Parathyroid adenoma (tissue), 2 donors: Measurements from ENCODE around the gene SH3BP5L.

ENCODE experiments used
- H2AFZ ChIP-seq: fragments of 300-600 bp; sonication (generic); one replicate; pipeline ENCODE4 v1.7.0; 2017; ENCODE audit warnings: antibody characterized with exemption, mild to moderate bottlenecking
- H3K27ac ChIP-seq: fragments of 300-600 bp; sonication (generic); one replicate; pipeline ENCODE4 v1.7.0; 2017
- H3K27me3 ChIP-seq: fragments of 300-600 bp; sonication (generic); one replicate; pipeline ENCODE4 v1.7.0; 2017; ENCODE audit warnings: low read length; ENCODE audit not compliant: control insufficient read depth, insufficient read depth
- H3K36me3 ChIP-seq: fragments of 300-600 bp; sonication (generic); one replicate; pipeline ENCODE4 v1.7.0; 2017; ENCODE audit warnings: low read length; ENCODE audit not compliant: control insufficient read depth, insufficient read depth
- H3K4me1 ChIP-seq: fragments of 300-600 bp; sonication (generic); one replicate; pipeline ENCODE4 v1.7.0; 2017; ENCODE audit warnings: control low read depth
- H3K4me2 ChIP-seq: fragments of 300-600 bp; sonication (generic); one replicate; pipeline ENCODE4 v1.7.0; 2017; ENCODE audit warnings: low read length
- H3K4me3 ChIP-seq: fragments of 300-600 bp; sonication (generic); one replicate; pipeline ENCODE4 v1.7.0; 2017; ENCODE audit warnings: low read depth, low read length
- H3K79me2 ChIP-seq: fragments of 300-600 bp; sonication (generic); one replicate; pipeline ENCODE4 v1.7.0; 2017; ENCODE audit warnings: control low read depth
- H3K9ac ChIP-seq: fragments of 300-600 bp; sonication (generic); one replicate; pipeline ENCODE4 v1.7.0; 2017; ENCODE audit warnings: mild to moderate bottlenecking
- H3K9me3 ChIP-seq: fragments of 300-600 bp; sonication (generic); one replicate; pipeline ENCODE4 v1.7.0; 2017; ENCODE audit warnings: low read length; ENCODE audit not compliant: control insufficient read depth
- CTCF ChIP-seq: fragments of 300-600 bp; sonication (generic); IDR thresholded peaks from one replicate; pipeline ENCODE4 v1.7.0; 2017; ENCODE audit warnings: antibody characterized with exemption, mild to moderate bottlenecking
- donor health status: primary hyperparathyroidism.

Gene SH3BP5L

DNA sequence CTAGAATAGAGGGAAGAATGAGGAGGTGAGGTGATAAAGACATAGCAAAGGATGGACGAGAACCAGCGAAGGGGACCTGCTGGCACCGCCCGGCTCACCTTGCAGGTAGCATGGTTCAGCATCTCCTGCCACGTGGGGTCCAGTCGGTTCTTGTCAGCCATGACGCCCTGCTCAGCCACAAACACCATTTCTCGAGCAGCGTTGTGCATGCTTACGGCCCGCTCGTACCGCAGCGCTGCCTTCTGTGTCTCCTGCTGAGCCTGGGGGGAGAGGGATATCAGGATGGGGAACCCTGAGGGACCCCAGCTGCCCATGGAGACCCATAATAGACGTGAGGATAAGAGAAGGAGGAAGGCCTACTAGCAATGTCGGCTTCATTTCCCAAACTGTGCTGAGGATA lies 11.4 kb downstream of the SH3BP5L start:
- Histone ChIP-seq H3K4me2 (no peak overlapping the region), H3K4me3 (no peak overlapping the region), H3K27ac (no peak overlapping the region), H3K4me1 (no peaks in the 10 kb centered on the region), H3K9me3 (no peaks in the 10 kb centered on the region), H3K27me3 (no peaks in the 10 kb centered on the region), H3K9ac (no peak overlapping the region), H2AFZ (no peak overlapping the region), H3K79me2 (no peaks in the 10 kb centered on the region), H3K36me3 (no peaks in the 10 kb centered on the region)
- TF ChIP-seq CTCF: no peak

DNA sequence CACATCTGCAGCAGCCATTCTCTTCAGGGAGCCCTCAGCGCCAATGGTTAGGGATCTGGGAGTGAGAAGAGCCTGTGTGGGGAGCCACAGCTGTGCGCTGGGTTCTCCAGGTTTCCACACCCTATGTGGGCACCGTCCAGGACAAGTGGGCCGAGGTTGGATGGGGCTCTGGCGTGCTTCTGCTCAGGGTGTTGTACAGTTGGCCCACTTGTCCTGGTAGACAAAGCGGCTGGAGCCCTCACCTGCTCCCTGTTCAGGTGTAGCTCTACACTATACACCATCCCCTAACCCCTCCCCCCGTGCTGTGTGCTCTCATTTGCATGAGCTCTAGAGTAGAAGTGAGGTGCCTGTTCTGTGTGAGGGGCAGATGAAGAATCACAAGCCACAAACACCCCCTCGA lies 12.2 kb downstream of the SH3BP5L start:
- Histone ChIP-seq H2AFZ (no peak overlapping the region), H3K9me3 (no peaks in the 10 kb centered on the region), H3K79me2 (no peaks in the 10 kb centered on the region), H3K4me1 (no peaks in the 10 kb centered on the region), H3K4me3 (no peak overlapping the region), H3K9ac (no peak overlapping the region), H3K36me3 (no peaks in the 10 kb centered on the region), H3K4me2 (no peak overlapping the region), H3K27me3 (no peaks in the 10 kb centered on the region), H3K27ac (no peak overlapping the region)
- TF ChIP-seq CTCF: no peak

DNA sequence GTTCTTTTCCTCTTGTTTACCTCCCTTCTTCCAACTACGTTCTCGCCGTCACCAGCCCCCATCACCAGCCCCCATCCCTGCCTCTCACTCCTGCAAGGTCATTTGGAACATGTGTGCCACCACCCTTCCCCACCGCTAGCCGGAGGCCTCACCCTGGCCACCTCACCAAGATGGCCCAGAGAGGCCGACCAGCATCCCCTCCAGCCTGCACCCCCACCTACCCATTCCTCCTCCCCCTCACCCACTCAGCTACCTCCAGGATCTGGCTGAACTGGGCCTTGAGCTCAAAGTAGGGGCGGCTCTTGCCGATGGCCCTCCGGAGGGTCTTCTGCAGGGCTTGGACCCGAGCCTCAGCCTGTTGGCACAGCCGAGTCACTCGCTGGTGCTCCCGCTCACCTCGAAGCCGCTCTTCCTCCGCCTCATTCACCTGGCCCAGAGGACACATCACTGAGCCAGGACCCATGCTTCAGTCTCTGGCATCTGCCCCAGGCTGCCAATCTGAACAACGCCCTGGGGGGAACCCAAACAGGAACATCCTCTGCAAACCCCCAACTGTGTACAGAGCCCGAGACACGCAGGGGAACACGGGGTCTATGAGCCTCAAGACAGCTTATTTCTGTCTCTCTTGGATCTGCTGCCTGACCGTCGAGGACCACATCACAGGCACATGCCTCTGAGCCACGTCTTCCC lies 12.8 kb downstream of the SH3BP5L start:
- Histone ChIP-seq H3K4me3 (no peak overlapping the region), H3K79me2 (no peaks in the 10 kb centered on the region), H2AFZ (no peak overlapping the region)

DNA sequence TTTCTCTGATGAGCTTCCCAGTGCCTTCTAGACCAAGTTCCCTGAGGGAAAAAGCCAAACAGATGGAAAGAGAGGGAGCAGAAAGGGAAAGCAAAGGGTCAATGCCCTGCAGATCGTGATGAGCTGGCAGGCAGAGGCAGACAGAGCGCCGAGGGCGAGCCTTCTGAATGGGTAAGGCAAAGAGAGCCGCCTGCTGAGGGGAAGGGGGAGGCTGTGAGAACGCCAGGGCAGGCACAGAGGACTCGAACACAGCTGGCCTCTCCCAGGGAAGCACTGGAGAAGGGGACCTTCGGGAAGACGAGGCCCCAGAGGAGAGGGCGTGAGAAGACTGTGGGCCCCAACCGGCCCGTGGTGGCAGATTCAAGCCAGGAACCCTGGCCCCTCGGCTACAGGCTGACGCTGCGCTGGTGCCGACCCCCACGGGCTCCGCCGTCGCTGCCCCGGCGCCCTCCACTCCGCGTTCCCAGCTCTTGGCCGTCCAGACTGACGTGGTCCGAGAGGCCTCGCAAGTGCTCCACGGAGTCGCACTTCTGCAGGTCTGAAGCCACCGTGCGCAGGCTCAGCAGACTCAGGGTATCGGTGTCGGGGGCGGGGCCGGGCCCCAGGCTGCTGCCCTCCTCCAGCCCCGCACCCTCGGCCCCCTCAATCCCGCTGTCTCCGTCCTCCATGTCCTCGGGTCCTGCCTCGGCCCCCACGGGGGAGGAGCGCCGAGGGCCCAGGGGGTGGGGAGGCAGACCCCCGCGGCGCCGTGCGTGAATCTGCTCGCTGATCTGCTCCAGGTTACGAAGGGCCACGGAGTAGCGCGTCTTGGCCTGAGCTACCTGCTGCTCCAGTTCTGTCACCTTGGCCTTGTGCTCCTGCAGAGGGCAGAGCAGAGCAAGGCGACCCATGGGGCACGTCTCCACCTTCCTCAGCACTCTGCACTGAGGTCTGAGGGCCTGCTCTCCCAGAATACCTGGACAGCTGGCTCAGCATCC lies 13.9 kb downstream of the SH3BP5L start:
- H3K27ac ChIP-seq: no peak overlapping the region
- no peaks in the 10 kb centered on the region for H3K4me1 ChIP-seq
- no peak for TF ChIP-seq CTCF
- no peak overlapping the region for H3K4me3 ChIP-seq
- H3K4me2 ChIP-seq: no peak overlapping the region
- H3K79me2 ChIP-seq: no peaks in the 10 kb centered on the region
- H2AFZ ChIP-seq: no peak overlapping the region
- H3K9me3 ChIP-seq: no peaks in the 10 kb centered on the region
- no peaks in the 10 kb centered on the region for H3K27me3 ChIP-seq
- no peak overlapping the region for H3K9ac ChIP-seq
- no peaks in the 10 kb centered on the region for H3K36me3 ChIP-seq

More for the DNA sequence above, 12.8 kb downstream of the SH3BP5L start:
- Histone ChIP-seq H3K9me3 (no peaks in the 10 kb centered on the region), H3K4me2 (no peak overlapping the region), H3K4me1 (no peaks in the 10 kb centered on the region), H3K27ac (no peak overlapping the region), H3K36me3 (no peaks in the 10 kb centered on the region), H3K9ac (no peak overlapping the region), H3K27me3 (no peaks in the 10 kb centered on the region)
- TF ChIP-seq CTCF: no peak
